GM12874 (cell line): ENCODE data around the gene CEBPG.

Experiments
- CTCF ChIP-seq: IDR thresholded peaks from 2 replicates; pipeline ENCODE4 v1.5.1; 2011; ENCODE audit warnings: low read depth, mild to moderate bottlenecking, control low read depth, low read length, moderate library complexity; ENCODE audit not compliant: insufficient read depth

CEBPG gene

GRCh38 chr19:33334271-33334670 is 39.2 kb upstream of the CEBPG start:
- no peak for TF ChIP-seq CTCF

DNA sequence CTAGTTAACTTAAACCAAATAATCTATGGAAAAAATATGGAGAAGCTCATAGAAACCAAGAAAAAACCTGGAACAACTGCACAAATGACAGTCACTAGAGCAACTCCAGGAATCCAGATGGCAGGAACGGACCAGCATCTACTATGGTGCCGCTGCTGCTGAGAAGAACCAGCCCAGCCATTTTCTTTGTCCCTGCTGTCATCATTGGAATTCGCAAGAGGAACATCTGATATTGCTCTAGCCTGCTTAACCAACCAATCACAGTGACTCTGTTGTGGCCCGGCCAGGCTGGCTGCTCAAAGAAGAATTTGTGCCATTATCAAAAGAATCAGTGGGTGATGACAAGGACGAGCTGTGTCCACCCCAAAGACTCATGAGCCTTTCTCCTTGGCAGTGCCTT is 38.1 kb upstream of the CEBPG start:
- TF ChIP-seq CTCF: no peak

- no peak for TF ChIP-seq CTCF
Observed at GRCh38 chr19:33339016-33339984, 34.2 kb upstream of the CEBPG start.

- no peak for TF ChIP-seq CTCF
Observed at GRCh38 chr19:33340991-33341390, 32.5 kb upstream of the CEBPG start.

GRCh38 chr19:33343301-33343700 is 30.2 kb upstream of the CEBPG start:
- TF ChIP-seq CTCF: no peak

- no peak for TF ChIP-seq CTCF
Observed at GRCh38 chr19:33343859-33344572, 29.5 kb upstream of the CEBPG start.

DNA sequence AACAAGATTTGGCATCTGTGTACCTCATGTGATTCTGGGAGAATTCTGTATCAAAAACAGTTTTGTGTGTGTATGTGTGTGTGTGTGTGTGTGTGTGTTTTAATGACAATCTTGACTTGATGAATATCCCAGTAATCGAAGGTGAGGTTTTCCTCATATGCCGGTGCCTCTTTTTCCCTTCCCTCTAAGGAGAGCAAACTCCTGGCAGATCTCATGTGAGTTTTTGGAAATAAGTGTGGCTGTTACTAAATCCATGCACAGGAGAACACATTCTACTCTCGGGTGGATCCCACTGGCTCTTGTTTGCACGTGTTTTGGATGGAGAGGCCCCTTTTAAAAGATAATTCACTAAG is 29.0 kb upstream of the CEBPG start:
- no peak for TF ChIP-seq CTCF
